ENCODE measurements around the gene TEX2.
"Not testable (repeated sequence)": the region's sequence is repeated elsewhere in the genome, so short reads cannot be mapped to it uniquely, and the experiment has no call there.

DNA sequence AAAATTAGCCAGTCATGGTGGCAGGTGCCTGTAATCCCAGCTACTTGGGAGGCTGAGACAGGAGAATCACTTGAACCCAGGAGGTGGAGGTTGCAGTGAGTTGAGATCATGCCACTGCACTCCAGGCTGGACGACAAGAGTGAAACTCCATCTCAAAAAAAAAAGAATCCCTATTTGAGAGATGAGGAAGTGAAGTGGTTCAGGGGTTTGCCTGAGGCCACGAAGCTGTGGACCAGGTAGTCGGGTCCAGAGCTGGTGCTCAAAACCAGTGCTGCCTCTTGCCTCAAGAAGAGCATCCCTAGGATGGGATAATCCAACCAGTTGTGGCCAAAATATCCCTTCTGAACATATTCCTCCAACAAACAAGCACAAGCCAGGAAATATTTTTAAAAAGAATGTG is 95.4 kb downstream of the TEX2 start:
- TF ChIP-seq, protein P1, sequence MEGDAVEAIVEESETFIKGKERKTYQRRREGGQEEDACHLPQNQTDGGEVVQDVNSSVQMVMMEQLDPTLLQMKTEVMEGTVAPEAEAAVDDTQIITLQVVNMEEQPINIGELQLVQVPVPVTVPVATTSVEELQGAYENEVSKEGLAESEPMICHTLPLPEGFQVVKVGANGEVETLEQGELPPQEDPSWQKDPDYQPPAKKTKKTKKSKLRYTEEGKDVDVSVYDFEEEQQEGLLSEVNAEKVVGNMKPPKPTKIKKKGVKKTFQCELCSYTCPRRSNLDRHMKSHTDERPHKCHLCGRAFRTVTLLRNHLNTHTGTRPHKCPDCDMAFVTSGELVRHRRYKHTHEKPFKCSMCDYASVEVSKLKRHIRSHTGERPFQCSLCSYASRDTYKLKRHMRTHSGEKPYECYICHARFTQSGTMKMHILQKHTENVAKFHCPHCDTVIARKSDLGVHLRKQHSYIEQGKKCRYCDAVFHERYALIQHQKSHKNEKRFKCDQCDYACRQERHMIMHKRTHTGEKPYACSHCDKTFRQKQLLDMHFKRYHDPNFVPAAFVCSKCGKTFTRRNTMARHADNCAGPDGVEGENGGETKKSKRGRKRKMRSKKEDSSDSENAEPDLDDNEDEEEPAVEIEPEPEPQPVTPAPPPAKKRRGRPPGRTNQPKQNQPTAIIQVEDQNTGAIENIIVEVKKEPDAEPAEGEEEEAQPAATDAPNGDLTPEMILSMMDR (conservative IDR thresholded peaks at IDR 0.05; ENCODE audit: low read depth in 2 of 2): not testable (repeated sequence)
- not testable (repeated sequence) for TF ChIP-seq POLR2AphosphoS5 (IDR thresholded peaks at IDR 0.05; ENCODE audit: low read depth); EZH2 (IDR thresholded peaks at IDR 0.05; ENCODE audit: low read depth, unreplicated experiment); EZH2phosphoT487 (IDR thresholded peaks at IDR 0.05; ENCODE audit: unreplicated experiment); NANOG (IDR thresholded peaks at IDR 0.05; ENCODE audit: borderline replicate concordance); CREB1 (CRISPR knock-in tag; IDR thresholded peaks at IDR 0.05; ENCODE audit: low read depth); ZNF331 (CRISPR knock-in tag; IDR thresholded peaks at IDR 0.05; ENCODE audit: low read depth)
- TF ChIP-seq, protein P2, sequence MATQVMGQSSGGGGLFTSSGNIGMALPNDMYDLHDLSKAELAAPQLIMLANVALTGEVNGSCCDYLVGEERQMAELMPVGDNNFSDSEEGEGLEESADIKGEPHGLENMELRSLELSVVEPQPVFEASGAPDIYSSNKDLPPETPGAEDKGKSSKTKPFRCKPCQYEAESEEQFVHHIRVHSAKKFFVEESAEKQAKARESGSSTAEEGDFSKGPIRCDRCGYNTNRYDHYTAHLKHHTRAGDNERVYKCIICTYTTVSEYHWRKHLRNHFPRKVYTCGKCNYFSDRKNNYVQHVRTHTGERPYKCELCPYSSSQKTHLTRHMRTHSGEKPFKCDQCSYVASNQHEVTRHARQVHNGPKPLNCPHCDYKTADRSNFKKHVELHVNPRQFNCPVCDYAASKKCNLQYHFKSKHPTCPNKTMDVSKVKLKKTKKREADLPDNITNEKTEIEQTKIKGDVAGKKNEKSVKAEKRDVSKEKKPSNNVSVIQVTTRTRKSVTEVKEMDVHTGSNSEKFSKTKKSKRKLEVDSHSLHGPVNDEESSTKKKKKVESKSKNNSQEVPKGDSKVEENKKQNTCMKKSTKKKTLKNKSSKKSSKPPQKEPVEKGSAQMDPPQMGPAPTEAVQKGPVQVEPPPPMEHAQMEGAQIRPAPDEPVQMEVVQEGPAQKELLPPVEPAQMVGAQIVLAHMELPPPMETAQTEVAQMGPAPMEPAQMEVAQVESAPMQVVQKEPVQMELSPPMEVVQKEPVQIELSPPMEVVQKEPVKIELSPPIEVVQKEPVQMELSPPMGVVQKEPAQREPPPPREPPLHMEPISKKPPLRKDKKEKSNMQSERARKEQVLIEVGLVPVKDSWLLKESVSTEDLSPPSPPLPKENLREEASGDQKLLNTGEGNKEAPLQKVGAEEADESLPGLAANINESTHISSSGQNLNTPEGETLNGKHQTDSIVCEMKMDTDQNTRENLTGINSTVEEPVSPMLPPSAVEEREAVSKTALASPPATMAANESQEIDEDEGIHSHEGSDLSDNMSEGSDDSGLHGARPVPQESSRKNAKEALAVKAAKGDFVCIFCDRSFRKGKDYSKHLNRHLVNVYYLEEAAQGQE (IDR thresholded peaks at IDR 0.05; ENCODE audit: unreplicated experiment): not testable (repeated sequence)
- TF ChIP-seq, protein P3, sequence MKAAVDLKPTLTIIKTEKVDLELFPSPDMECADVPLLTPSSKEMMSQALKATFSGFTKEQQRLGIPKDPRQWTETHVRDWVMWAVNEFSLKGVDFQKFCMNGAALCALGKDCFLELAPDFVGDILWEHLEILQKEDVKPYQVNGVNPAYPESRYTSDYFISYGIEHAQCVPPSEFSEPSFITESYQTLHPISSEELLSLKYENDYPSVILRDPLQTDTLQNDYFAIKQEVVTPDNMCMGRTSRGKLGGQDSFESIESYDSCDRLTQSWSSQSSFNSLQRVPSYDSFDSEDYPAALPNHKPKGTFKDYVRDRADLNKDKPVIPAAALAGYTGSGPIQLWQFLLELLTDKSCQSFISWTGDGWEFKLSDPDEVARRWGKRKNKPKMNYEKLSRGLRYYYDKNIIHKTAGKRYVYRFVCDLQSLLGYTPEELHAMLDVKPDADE (IDR thresholded peaks at IDR 0.05): not testable (repeated sequence)
